ENCODE results near the gene SMCO4.
"Not testable (repeated sequence)": the region's sequence is repeated elsewhere in the genome, so short reads cannot be mapped to it uniquely, and the experiment has no call there.

The SMCO4 gene

DNA sequence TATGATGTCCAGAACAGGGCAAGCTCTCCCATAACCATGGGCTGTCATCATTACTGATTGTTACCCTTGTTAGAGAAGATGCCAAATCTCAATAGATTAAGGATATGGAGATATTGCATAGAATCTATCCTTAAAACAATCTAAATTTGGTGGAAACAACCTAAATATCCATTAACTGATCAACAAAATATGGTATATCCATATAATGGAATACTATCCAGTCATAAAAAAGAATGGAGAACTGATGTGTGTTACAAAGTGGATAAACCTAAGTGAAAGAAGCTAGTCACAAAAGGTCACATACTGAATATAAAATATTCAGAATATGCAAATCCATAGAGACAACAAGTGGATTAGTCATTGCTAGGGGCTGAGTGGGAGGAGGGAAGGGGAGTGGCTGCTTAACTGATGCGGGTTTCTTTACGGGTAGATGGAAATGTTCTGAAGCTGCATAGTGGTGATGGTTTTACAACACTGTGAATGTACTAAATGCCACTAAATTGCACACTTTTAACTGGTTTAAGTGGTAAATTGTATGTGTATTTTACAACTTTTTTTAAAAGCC lies 36.1 kb upstream of the SMCO4 start:
- no peak for DNase-seq (ENCODE audit: low read depth)
- no peak overlapping the region for H3K4me3 ChIP-seq (ENCODE audit: low read length)
- TF ChIP-seq, protein P1, sequence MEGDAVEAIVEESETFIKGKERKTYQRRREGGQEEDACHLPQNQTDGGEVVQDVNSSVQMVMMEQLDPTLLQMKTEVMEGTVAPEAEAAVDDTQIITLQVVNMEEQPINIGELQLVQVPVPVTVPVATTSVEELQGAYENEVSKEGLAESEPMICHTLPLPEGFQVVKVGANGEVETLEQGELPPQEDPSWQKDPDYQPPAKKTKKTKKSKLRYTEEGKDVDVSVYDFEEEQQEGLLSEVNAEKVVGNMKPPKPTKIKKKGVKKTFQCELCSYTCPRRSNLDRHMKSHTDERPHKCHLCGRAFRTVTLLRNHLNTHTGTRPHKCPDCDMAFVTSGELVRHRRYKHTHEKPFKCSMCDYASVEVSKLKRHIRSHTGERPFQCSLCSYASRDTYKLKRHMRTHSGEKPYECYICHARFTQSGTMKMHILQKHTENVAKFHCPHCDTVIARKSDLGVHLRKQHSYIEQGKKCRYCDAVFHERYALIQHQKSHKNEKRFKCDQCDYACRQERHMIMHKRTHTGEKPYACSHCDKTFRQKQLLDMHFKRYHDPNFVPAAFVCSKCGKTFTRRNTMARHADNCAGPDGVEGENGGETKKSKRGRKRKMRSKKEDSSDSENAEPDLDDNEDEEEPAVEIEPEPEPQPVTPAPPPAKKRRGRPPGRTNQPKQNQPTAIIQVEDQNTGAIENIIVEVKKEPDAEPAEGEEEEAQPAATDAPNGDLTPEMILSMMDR (conservative IDR thresholded peaks at IDR 0.05; ENCODE audit: low read depth, low read length) = no peak

DNA sequence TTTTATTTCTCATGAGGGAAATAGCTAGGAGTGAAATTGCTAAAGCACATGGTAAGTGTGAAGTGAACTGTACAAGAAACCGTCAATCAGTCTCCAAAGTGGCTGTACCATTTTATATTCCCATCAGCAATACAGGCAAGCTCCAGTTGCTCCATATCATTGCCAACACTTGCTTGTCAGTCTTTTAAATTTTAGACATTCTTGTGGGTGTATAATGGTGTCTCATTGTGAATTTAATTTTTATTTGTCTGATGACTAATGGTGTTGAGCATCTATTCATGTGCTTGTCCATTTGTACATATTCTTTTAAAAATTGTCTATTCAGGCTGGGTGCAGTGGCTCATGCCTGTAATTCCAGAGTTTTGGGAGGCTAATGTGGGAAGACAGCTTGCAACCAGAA lies 34.1 kb upstream of the SMCO4 start:
- no peak overlapping the region for H3K4me3 ChIP-seq (ENCODE audit: low read length)
- TF ChIP-seq, protein P1 (conservative IDR thresholded peaks at IDR 0.05; ENCODE audit: low read depth, low read length) = no peak
- DNase-seq (ENCODE audit: low read depth) = peak; percentile 8

DNA sequence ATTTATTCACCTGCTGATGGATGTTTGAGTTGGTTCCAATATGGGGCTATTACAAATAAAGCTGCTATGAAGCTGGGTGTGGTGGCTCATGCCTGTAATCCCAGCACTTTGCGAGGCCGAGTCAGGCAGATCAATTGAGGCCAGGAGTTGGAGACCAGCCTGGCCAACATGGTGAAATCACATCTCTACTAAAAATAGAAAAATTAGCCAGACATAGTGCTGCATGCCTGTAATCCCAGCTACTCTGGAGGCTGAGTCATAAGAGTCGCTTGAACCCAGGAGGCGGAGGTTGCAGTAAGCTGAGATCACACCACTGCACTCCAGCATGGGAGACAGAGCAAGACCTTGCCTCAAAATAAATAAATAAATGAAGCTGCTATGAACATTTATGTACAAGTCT lies 33.7 kb upstream of the SMCO4 start:
- DNase-seq (ENCODE audit: low read depth); H3K4me3 ChIP-seq (ENCODE audit: low read length): not testable (repeated sequence)

DNA sequence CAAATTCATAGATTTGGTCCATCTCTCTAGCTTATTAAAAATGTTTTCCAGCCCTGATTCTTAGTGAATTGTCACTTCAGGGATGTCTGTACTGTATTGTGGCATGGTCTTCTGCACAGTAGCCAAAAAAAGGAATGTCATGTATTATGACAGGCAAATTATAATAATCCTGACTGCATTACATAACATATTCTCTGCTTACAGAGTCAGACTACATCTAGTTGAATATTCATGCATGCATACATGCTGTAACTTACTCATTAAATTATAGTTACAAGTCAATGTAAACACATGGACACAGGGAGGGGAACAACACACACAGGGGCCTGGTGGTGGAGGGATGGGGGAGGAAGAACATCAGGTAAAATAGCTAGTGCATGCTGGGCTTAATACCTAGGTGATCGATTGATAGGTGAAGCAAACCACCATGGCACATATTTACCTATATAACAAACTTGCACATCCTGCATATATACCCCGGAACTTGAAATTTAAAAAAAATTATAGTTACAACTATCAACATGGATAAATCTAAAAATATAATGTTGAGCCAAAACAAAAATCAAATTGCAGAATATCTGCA lies 31.5 kb upstream of the SMCO4 start:
- TF ChIP-seq, protein P1 (conservative IDR thresholded peaks at IDR 0.05; ENCODE audit: low read depth, low read length) = no peak
- no peak for DNase-seq (ENCODE audit: low read depth)
- no peak overlapping the region for H3K4me3 ChIP-seq (ENCODE audit: low read length)

DNA sequence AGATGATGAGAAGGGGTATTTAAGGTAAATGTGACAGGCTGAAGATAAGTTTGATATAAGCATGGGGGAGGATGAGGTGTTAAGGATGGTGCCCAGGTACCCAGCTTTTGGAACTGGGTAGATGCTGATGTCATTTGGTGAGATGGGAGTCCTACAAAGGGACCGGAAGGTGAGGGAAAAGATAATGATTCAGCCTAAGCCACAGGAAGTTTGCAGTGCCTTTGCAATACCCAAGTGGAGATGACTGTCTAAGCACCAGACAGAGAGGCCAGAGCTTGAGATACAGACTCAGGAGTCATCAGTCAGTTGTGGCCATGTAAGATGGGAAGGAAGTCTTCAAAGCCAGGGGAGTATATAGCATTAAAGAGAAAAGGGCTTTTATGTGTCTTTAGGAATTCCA lies 30.0 kb upstream of the SMCO4 start:
- TF ChIP-seq, protein P1 (conservative IDR thresholded peaks at IDR 0.05; ENCODE audit: low read depth, low read length) = no peak

DNA sequence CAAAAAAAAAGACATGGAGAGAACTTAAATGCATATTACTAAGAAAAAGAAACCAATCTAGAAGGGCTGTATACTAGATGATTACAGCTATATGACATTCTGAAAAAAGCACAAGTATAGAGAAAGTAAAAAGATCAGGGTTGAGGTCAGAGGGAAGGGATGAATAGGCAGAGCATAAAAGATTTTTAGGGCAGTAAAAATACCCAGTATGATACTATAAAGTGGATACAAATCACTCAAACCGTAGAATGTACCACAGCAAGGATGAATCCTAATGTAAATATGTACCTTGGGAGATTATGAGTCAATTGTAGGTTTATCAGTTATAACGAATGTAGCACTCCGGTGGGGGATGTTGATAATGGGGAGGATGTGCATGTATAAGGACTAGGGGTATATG lies 29.4 kb upstream of the SMCO4 start:
- no peak for DNase-seq (ENCODE audit: low read depth)
- TF ChIP-seq, protein P1 (conservative IDR thresholded peaks at IDR 0.05; ENCODE audit: low read depth, low read length) = no peak
- no peak overlapping the region for H3K4me3 ChIP-seq (ENCODE audit: low read length)

More for the DNA sequence above, 30.0 kb upstream of the SMCO4 start:
- no peak for DNase-seq (ENCODE audit: low read depth)
- H3K4me3 ChIP-seq (ENCODE audit: low read length) = no peak overlapping the region

DNA sequence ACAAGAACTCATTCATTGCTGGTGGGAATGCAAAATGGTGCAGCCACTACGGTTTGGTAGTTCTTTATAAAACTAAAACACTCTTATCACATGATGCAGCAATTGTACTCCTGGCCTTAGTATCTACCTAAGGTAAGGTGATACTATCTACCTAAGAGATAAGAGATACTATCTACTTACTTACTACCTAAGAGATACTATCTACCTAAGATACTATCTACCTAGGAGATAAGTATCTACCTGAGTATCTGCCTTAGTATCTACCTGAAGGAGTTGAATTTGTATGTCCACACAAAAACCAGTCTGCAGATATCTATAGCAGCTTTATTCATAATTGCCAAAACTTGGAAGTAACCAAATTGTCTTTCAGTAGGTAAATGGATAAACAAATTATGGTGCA lies 29.0 kb upstream of the SMCO4 start:
- TF ChIP-seq, protein P1 (conservative IDR thresholded peaks at IDR 0.05; ENCODE audit: low read depth, low read length) = no peak
- DNase-seq (ENCODE audit: low read depth) = no peak
- H3K4me3 ChIP-seq (ENCODE audit: low read length) = no peak overlapping the region

Measured in retinal pigment epithelial cell (primary cell).